GM10266 (cell line): ENCODE data around the gene IRX2.

ENCODE experiments used
- DNase-seq: peaks from one replicate; pipeline ENCODE4 v3.0.0; 2012; ENCODE audit errors: extremely low spot score
- CTCF ChIP-seq: IDR thresholded peaks from 2 replicates; pipeline ENCODE4 v1.5.1; 2012; ENCODE audit warnings: mild to moderate bottlenecking, low read depth; ENCODE audit not compliant: control insufficient read depth, insufficient read depth; ENCODE audit errors: missing control alignments

Gene IRX2

GRCh38 chr5:2779459-2779858, 28.0 kb upstream of the IRX2 start:
- no peak for TF ChIP-seq CTCF
- DNase-seq, result no peak

- no peak for TF ChIP-seq CTCF
- DNase-seq, result no peak
Measured at GRCh38 chr5:2776337-2777302, 25.1 kb upstream of the IRX2 start.

GRCh38 chr5:2773327-2773726, 21.9 kb upstream of the IRX2 start:
- no peak for TF ChIP-seq CTCF
- no peak for DNase-seq

DNA sequence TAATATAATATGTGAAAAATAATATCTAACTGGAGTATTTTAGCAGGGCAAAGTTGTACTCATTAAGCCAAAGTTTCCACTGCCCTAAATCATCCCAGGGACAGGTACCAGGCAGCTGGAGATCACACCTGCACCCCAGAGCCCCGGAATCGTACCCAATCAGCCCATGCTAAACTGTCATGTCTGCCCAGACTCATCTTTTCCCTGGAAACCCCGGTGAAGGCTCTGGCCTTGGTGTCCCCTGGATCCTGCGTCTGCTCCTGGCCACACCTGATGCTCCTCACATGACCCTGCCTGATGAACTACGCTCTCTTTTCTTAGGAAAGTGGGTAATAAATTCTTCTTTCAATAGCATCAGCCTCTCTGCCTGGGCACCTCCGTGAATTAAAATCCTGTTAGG, 15.6 kb upstream of the IRX2 start:
- no peak for DNase-seq

GRCh38 chr5:2764581-2764980, 13.1 kb upstream of the IRX2 start:
- TF ChIP-seq CTCF, result no peak
- DNase-seq, result no peak

More for the DNA sequence above, 15.6 kb upstream of the IRX2 start:
- no peak for TF ChIP-seq CTCF

GRCh38 chr5:2763533-2763794, 12.0 kb upstream of the IRX2 start:
- no peak for DNase-seq
- TF ChIP-seq CTCF, result no peak

DNA sequence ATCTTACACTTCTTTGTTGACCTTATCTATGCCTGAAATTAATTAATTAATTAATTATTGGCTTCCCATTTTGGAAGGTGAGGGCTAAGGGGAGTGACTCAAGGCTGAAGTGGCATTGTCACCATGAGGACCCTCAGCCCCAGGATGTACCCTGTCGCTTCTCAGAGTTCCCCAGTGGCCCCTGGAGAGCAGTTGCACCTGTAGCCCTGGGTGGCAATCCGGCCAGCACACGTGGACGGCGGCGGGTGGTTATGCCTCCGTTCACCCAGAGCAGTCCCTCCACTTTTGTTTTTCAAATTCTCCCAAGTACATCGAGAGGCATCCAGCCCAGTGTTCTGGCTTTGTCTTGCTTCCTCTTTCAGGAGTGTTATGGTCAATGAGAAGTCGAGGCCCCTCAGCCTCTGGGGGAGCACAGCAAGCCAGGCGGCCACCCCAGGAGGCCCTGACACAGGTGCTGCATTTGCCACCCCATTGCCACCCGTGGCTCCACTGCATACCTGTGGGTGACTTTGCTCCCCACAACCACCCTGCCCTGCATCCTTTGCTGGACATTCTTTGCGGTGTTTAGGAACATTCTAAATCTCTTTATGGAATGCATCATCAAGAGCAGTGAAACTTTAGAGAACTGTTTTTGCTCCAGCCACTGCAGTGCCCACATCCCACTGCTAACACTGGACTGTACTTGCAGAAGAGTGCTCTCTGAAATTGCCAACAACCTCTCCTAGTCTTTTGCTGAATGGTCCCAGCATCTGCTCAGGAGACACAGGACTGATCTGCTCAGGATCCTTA, 11.5 kb upstream of the IRX2 start:
- no peak for DNase-seq
- TF ChIP-seq CTCF, result no peak
